HCT116 (cell line): ENCODE results near the gene CPOX. TPM values are rescaled to one million over a fixed set of nuclear protein-coding genes. Genes with fewer than 3 reads are reported as not detected.

Experiments used
- ATAC-seq: fragments of 200-7000 bp; cut with Tn5 transposase; 2 replicates; pipeline ENCODE4 v1.9.1; 2020; ENCODE audit warnings: mild to moderate bottlenecking, moderate library complexity
- BruUV-seq: library from RNA; stranded (reverse); fragments of 400-500 nt; replicated peaks from 2 replicates; lab custom pipeline; 2021; lab: Mats Ljungman, UMichigan
- CTCF ChIA-PET: fragments of 300-600 bp; sonication (Branson Sonifier 250); formaldehyde crosslinking; loops from one replicate; lab custom pipeline; 2021; ENCODE audit warnings: antibody characterized with exemption; lab: Charles Lee
- POLR2A ChIA-PET: fragments of 300-600, 350-600 bp; sonication (Branson Sonifier 250); formaldehyde crosslinking; loops from one replicate; lab custom pipeline; 2021; ENCODE audit warnings: antibody characterized with exemption; lab: Charles Lee
- RAD21 ChIA-PET, 2 experiments: fragments of 300-600 bp; sonication (Branson Sonifier 250); formaldehyde crosslinking; loops; one replicate each; lab custom pipeline; 2023; ENCODE audit warnings: low total read pairs in 2 of 2; ENCODE audit not compliant: uncharacterized antibody in 2 of 2, unreplicated experiment in 2 of 2, low non-redundant PET in 1 of 2; lab: Charles Lee
- DNase-seq: peaks from one replicate; pipeline ENCODE4 v3.0.0-alpha.2; 2010; ENCODE audit warnings: low read depth, low spot score
- H2AFZ ChIP-seq: fragments of 200-600 bp; shearing (Covaris generic), sonication (generic); 2 replicates; pipeline ENCODE4 v1.6.1; 2017; ENCODE audit warnings: low read depth, mixed run types, mixed read lengths, antibody characterized with exemption, low read length; ENCODE audit not compliant: poor library complexity, severe bottlenecking
- H3K27ac ChIP-seq: 2 replicates; pipeline ENCODE4 v1.5.1; 2012; ENCODE audit warnings: low read depth, low read length
- H3K27me3 ChIP-seq: fragments of 200-600 bp; sonication (generic); 2 replicates; pipeline ENCODE4 v1.6.1; 2016; ENCODE audit warnings: mixed run types, low read length, mixed read lengths; ENCODE audit not compliant: insufficient read depth
- H3K36me3 ChIP-seq, 2 experiments: fragments of 200-500 bp in 1 of 2; fragments of 200-600 bp in 1 of 2; sonication (Bioruptor generic) in 1 of 2; sonication (generic) in 1 of 2; 2 replicates each; pipeline versions ENCODE4 v1.5.1 to v1.6.1; 2014 to 2016; ENCODE audit warnings: low read length in 2 of 2, inconsistent platforms in 1 of 2, mixed read lengths in 1 of 2, mixed run types in 1 of 2; ENCODE audit not compliant: insufficient read depth in 2 of 2, control insufficient read depth in 1 of 2
- H3K4me1 ChIP-seq, 2 experiments: fragments of 200-600 bp in 1 of 2; sonication (generic) in 1 of 2; 2 replicates each; pipeline versions ENCODE4 v1.5.1 to v1.6.1; 2012 to 2017; ENCODE audit warnings: low read length in 2 of 2, inconsistent platforms in 1 of 2, mild to moderate bottlenecking in 1 of 2, mixed read lengths in 1 of 2, mixed run types in 1 of 2, moderate library complexity in 1 of 2; ENCODE audit not compliant: insufficient read depth in 2 of 2, control insufficient read depth in 1 of 2
- H3K4me2 ChIP-seq: fragments of 200-600 bp; sonication (generic); 2 replicates; pipeline ENCODE4 v1.6.1; 2017; ENCODE audit warnings: mixed run types, low read length, mixed read lengths
- H3K4me3 ChIP-seq, 2 experiments: fragments of 200-600 bp in 1 of 2; sonication (generic) in 1 of 2; replicated peaks in 1 of 2; 2 replicates each; pipeline ENCODE4 v1.5.1; 2011 to 2016; ENCODE audit warnings: low read length in 2 of 2, control low read depth in 1 of 2, low read depth in 1 of 2, mild to moderate bottlenecking in 1 of 2, mixed read lengths in 1 of 2, mixed run types in 1 of 2
- H3K79me2 ChIP-seq: fragments of 200-600 bp; sonication (generic); 2 replicates; pipeline ENCODE4 v1.6.1; 2017; ENCODE audit warnings: mild to moderate bottlenecking, mixed run types, low read length, moderate library complexity, mixed read lengths; ENCODE audit not compliant: insufficient read depth
- H3K9ac ChIP-seq: fragments of 200-600 bp; sonication (generic); 2 replicates; pipeline ENCODE4 v1.6.1; 2016; ENCODE audit warnings: low read length, mixed read lengths
- H3K9me2 ChIP-seq: fragments of 200-600 bp; sonication (generic), shearing (Covaris generic); 2 replicates; pipeline ENCODE4 v1.6.1; 2017; ENCODE audit warnings: mixed run types, mild to moderate bottlenecking, moderate library complexity; ENCODE audit not compliant: insufficient read depth
- H3K9me3 ChIP-seq, 2 experiments: fragments of 200-500 bp in 1 of 2; fragments of 200-600 bp in 1 of 2; sonication (Bioruptor generic) in 1 of 2; sonication (generic) in 1 of 2; 2 replicates each; pipeline ENCODE4 v1.6.1; 2014 to 2017; ENCODE audit warnings: low read length in 2 of 2, mixed read lengths in 2 of 2, inconsistent platforms in 1 of 2, low read depth in 1 of 2, mild to moderate bottlenecking in 1 of 2, mixed run types in 1 of 2, moderate library complexity in 1 of 2; ENCODE audit not compliant: control insufficient read depth in 1 of 2, insufficient read depth in 1 of 2
- H4K20me1 ChIP-seq: fragments of 200-600 bp; sonication (generic), shearing (Covaris generic); 2 replicates; pipeline ENCODE4 v1.6.1; 2017; ENCODE audit warnings: mixed run types, mild to moderate bottlenecking, moderate library complexity; ENCODE audit not compliant: insufficient read depth
- CEBPB ChIP-seq: IDR thresholded peaks from 2 replicates; pipeline ENCODE4 v1.6.1; 2012; ENCODE audit warnings: low read depth
- CTCF ChIP-seq, 3 experiments: fragments of 200-600 bp in 1 of 3; sonication (generic) in 1 of 3; IDR thresholded peaks in 2 of 3; conservative IDR thresholded peaks in 1 of 3; 2 replicates each; pipeline ENCODE4 v1.5.1; 2012 to 2017; ENCODE audit warnings: low read depth in 2 of 3, low read length in 2 of 3, antibody characterized with exemption in 1 of 3, borderline replicate concordance in 1 of 3, control low read depth in 1 of 3, mild to moderate bottlenecking in 1 of 3, mixed read lengths in 1 of 3, mixed run types in 1 of 3, moderate library complexity in 1 of 3; ENCODE audit not compliant: insufficient read depth in 1 of 3
- EZH2phosphoT487 ChIP-seq: fragments of 200-600 bp; IDR thresholded peaks from 2 replicates; pipeline ENCODE4 v1.6.1; 2018; ENCODE audit warnings: antibody characterized with exemption, borderline replicate concordance
- FOSL1 ChIP-seq: IDR thresholded peaks from 2 replicates; pipeline ENCODE4 v1.6.1; 2012; ENCODE audit warnings: low read depth
- JUND ChIP-seq: IDR thresholded peaks from 2 replicates; pipeline ENCODE4 v1.6.1; 2012
- POLR2AphosphoS5 ChIP-seq: IDR thresholded peaks from 2 replicates; pipeline ENCODE4 v1.6.1; 2011; ENCODE audit warnings: mild to moderate bottlenecking, low read depth, low read length, moderate library complexity
- RAD21 ChIP-seq: IDR thresholded peaks from 2 replicates; pipeline ENCODE4 v1.6.1; 2012; ENCODE audit warnings: low read depth, mild to moderate bottlenecking
- SP1 ChIP-seq: IDR thresholded peaks from 2 replicates; pipeline ENCODE4 v1.6.1; 2012; ENCODE audit warnings: low read depth
- SRF ChIP-seq: IDR thresholded peaks from 2 replicates; pipeline ENCODE4 v1.6.1; 2012; ENCODE audit warnings: low read depth
- TCF7L2 ChIP-seq: IDR thresholded peaks from 2 replicates; pipeline ENCODE4 v1.7.0; 2011; ENCODE audit warnings: borderline replicate concordance, inconsistent platforms; ENCODE audit not compliant: insufficient read depth, insufficient read length; ENCODE audit errors: extremely low read depth
- YY1 ChIP-seq: IDR thresholded peaks from 2 replicates; pipeline ENCODE4 v1.6.1; 2011; ENCODE audit warnings: low read length, low read depth, moderate library complexity, mild to moderate bottlenecking; ENCODE audit not compliant: insufficient replicate concordance; ENCODE audit errors: extremely low read depth
- intact Hi-C: fragments of 100-400 bp; cut with micrococcal nuclease; formaldehyde crosslinking; loops from 2 replicates; pipeline ENCODE4 v1.10.0; 2022
- total RNA-seq: library from RNA; stranded (reverse); gene quantifications from one replicate; pipeline ENCODE4 v1.2.1, GENCODE V29; 2021; ENCODE audit not compliant: unreplicated experiment

The CPOX gene
- total RNA-seq, 1 experiment from 2014 or later, result 353 TPM

- no peaks in the 10 kb centered on the region for H3K9me2 ChIP-seq
- H2AFZ ChIP-seq, result no peak overlapping the region
- RAD21 ChIA-PET, result no interaction called here
- no peak for TF ChIP-seq CTCF (IDR thresholded peaks at IDR 0.05 in 2 of 3, conservative IDR thresholded peaks at IDR 0.05 in 1 of 3; ENCODE audit: borderline replicate concordance in 1 of 3, insufficient read depth in 1 of 3, low read depth in 2 of 3, low read length in 2 of 3)
- TF ChIP-seq, all 23 proteins: peak for 0
- Histone ChIP-seq H3K9me3 (no peaks in the 10 kb centered on the region), H3K36me3 (peaks cover 59 to 75% of the 10 kb centered on the region in 2 experiments), H3K4me1 (peaks cover 79 to 95% of the 10 kb centered on the region in 2 experiments), H4K20me1 (peaks cover 7% of the 10 kb centered on the region; the same call in 1 of the 2 replicates), H3K4me2 (peak overlapping the region; percentile 27; the same call in 1 of the 2 replicates), H3K27ac (peak overlapping the region; percentile 93), H3K27me3 (no peaks in the 10 kb centered on the region), H3K79me2 (peaks cover 99% of the 10 kb centered on the region), H3K4me3 (no peak overlapping the region), H3K9ac (0 out of 2 replicates have a peak overlapping the region, but pooled peaks have one; percentile 6)
- intact Hi-C loops, result loop anchor here (5.0 kb wide), 3 partner anchors 65 to 545 kb away; partner anchors contain the start of gene CLDND1
- no TSS peak for BruUV-seq
- CTCF ChIA-PET, result interaction anchor here (1.7 to 3.6 kb wide), 6 partner anchors 10 to 255 kb away, joined by 4 to 13 read pairs (median 7); no protein-coding TSS in a partner anchor
- no peak for DNase-seq
- ATAC-seq, result no peak
- POLR2A ChIA-PET, result interaction anchor here (0.7 to 1.0 kb wide), 2 partner anchors 30 to 106 kb away, joined by 3 read pairs; no protein-coding TSS in a partner anchor
These were observed 5.8 kb downstream of the CPOX start for GRCh38 chr3:98587654-98588053.

- no peaks in the 10 kb centered on the region for H3K27me3 ChIP-seq
- peak overlapping the region in 1 of 2 experiments; percentile 1; a peak in 1 of 4 replicates for H3K4me3 ChIP-seq
- H4K20me1 ChIP-seq, result no peaks in the 10 kb centered on the region
- no peak for DNase-seq
- RAD21 ChIA-PET, result interaction anchor here in 1 of 2 experiments (0.5 to 1.2 kb wide), 2 partner anchors 28 to 73 kb away, joined by 3 read pairs; no protein-coding TSS in a partner anchor
- H3K79me2 ChIP-seq, result peaks cover 99% of the 10 kb centered on the region
- peaks cover 64 to 77% of the 10 kb centered on the region in 2 experiments for H3K36me3 ChIP-seq
- peak overlapping the region; percentile 93 for H3K27ac ChIP-seq
- H3K4me2 ChIP-seq, result peak overlapping the region; percentile 53
- no peaks in the 10 kb centered on the region for H3K9me3 ChIP-seq
- ATAC-seq, result no peak
- H3K9ac ChIP-seq, result peak overlapping the region; percentile 30
- H2AFZ ChIP-seq, result no peak overlapping the region
- BruUV-seq, result no TSS peak
- CTCF ChIA-PET, result interaction anchor here (1.0 to 1.2 kb wide), 2 partner anchors 11 to 240 kb away, joined by 4 read pairs; no protein-coding TSS in a partner anchor
- peaks cover 85 to 97% of the 10 kb centered on the region in 2 experiments for H3K4me1 ChIP-seq
- TF ChIP-seq POLR2AphosphoS5, result no peak
- TF ChIP-seq SP1, result no peak
- no peak for TF ChIP-seq YY1
- TF ChIP-seq CEBPB, result no peak
- TF ChIP-seq TCF7L2, result no peak
- no peak for TF ChIP-seq JUND
- no peak for TF ChIP-seq FOSL1
- TF ChIP-seq RAD21, result no peak
- no peak for TF ChIP-seq EZH2phosphoT487
- TF ChIP-seq SRF, result no peak
- no peaks in the 10 kb centered on the region for H3K9me2 ChIP-seq
- intact Hi-C loops, result no loop called here
- POLR2A ChIA-PET, result interaction anchor here (1.3 to 2.3 kb wide), 3 partner anchors 9 to 29 kb away, joined by 5 to 12 read pairs (median 6); partner anchors contain the start of gene CPOX
These were observed 8.9 kb downstream of the CPOX start for GRCh38 chr3:98584547-98584946.
